Common myeloid progenitor, CD34-positive (primary cell): ENCODE results near the gene MRPL1.

Experiments
- CTCF ChIA-PET: fragments of 350-600 bp; sonication (Branson Sonifier 250); formaldehyde crosslinking; loops from one replicate; lab custom pipeline; 2021; ENCODE audit warnings: antibody characterized with exemption; lab: Charles Lee
- POLR2A ChIA-PET: fragments of 350-600 bp; sonication (Branson Sonifier 250); formaldehyde crosslinking; loops from one replicate; lab custom pipeline; 2021; ENCODE audit warnings: antibody characterized with exemption; lab: Charles Lee
- DNase-seq, 3 donors: peaks; one replicate each; pipeline versions ENCODE4 v3.0.0 to v3.0.0-alpha.2; 2013
- H3K27ac ChIP-seq, 2 experiments: 1 replicate in 1 of 2; 2 replicates in 1 of 2; pipeline ENCODE4 v1.7.0; 2013; ENCODE audit warnings: inconsistent platforms in 2 of 2, low read length in 2 of 2, mild to moderate bottlenecking in 2 of 2, low read depth in 1 of 2, moderate library complexity in 1 of 2; ENCODE audit not compliant: severe bottlenecking in 2 of 2, insufficient read depth in 1 of 2, poor library complexity in 1 of 2
- H3K27me3 ChIP-seq, 5 experiments: replicated peaks in 2 of 5; 1 replicate in 3 of 5; 2 replicates in 2 of 5; pipeline versions ENCODE4 v1.6.1 to v1.7.0; 2013; ENCODE audit warnings: low read length in 4 of 5, mild to moderate bottlenecking in 2 of 5, moderate library complexity in 2 of 5, inconsistent platforms in 1 of 5; ENCODE audit not compliant: insufficient read depth in 5 of 5, control insufficient read depth in 4 of 5
- H3K36me3 ChIP-seq, 4 experiments: 1 replicate in 2 of 4; 2 replicates in 2 of 4; pipeline versions ENCODE4 v1.6.1 to v1.7.0; 2013; ENCODE audit warnings: low read length in 3 of 4, control low read depth in 1 of 4, mild to moderate bottlenecking in 1 of 4; ENCODE audit not compliant: control insufficient read depth in 4 of 4, insufficient read depth in 4 of 4
- H3K4me1 ChIP-seq, 4 experiments: 1 replicate in 3 of 4; 2 replicates in 1 of 4; pipeline versions ENCODE4 v1.6.1 to v1.7.1; 2013; ENCODE audit warnings: low read length in 3 of 4, mild to moderate bottlenecking in 3 of 4, control low read depth in 1 of 4, inconsistent platforms in 1 of 4, moderate library complexity in 1 of 4; ENCODE audit not compliant: control insufficient read depth in 4 of 4, insufficient read depth in 4 of 4; ENCODE audit errors: control extremely low read depth in 1 of 4
- H3K4me3 ChIP-seq, 7 experiments: 1 replicate in 4 of 7; 2 replicates in 3 of 7; pipeline versions ENCODE4 v1.5.1 to v1.7.0; 2013; ENCODE audit warnings: mild to moderate bottlenecking in 7 of 7, low read length in 6 of 7, moderate library complexity in 6 of 7, inconsistent platforms in 2 of 7, low read depth in 2 of 7, control low read depth in 1 of 7; ENCODE audit not compliant: insufficient read depth in 4 of 7, control insufficient read depth in 1 of 7; ENCODE audit errors: extremely low read depth in 1 of 7
- H3K9me3 ChIP-seq, 5 experiments: 1 replicate in 4 of 5; 2 replicates in 1 of 5; pipeline versions ENCODE4 v1.6.1 to v1.7.1; 2013; ENCODE audit warnings: low read length in 4 of 5, mild to moderate bottlenecking in 2 of 5, inconsistent platforms in 1 of 5, low read depth in 1 of 5, moderate library complexity in 1 of 5; ENCODE audit not compliant: control insufficient read depth in 4 of 5, insufficient read depth in 2 of 5; ENCODE audit errors: control extremely low read depth in 1 of 5
- WGBS: methylation state at CpG from one replicate; pipeline ENCODE4 v1.1.5; 2013; ENCODE audit not compliant: insufficient coverage; 5-methylcytosine and 5-hydroxymethylcytosine counted together

The MRPL1 gene

GRCh38 chr4:77826275-77826674 is 36.4 kb upstream of the MRPL1 start:
- H3K4me1 ChIP-seq: peaks cover 12 to 19% (median 13%) of the 10 kb centered on the region in 4 experiments
- CTCF ChIA-PET: interaction anchor here (0.8 to 1.0 kb wide), 2 partner anchors 9 to 17 kb away, joined by 3 read pairs; no protein-coding TSS in a partner anchor
- no peaks in the 10 kb centered on the region for H3K27me3 ChIP-seq
- POLR2A ChIA-PET: no interaction called here
- no peak for DNase-seq
- H3K4me3 ChIP-seq: no peak overlapping the region
- H3K27ac ChIP-seq: no peak overlapping the region
- H3K36me3 ChIP-seq: no peaks in the 10 kb centered on the region
- 91% methylated on average over 6 of the region's 6 CpGs for WGBS
- no peaks in the 10 kb centered on the region for H3K9me3 ChIP-seq

DNA sequence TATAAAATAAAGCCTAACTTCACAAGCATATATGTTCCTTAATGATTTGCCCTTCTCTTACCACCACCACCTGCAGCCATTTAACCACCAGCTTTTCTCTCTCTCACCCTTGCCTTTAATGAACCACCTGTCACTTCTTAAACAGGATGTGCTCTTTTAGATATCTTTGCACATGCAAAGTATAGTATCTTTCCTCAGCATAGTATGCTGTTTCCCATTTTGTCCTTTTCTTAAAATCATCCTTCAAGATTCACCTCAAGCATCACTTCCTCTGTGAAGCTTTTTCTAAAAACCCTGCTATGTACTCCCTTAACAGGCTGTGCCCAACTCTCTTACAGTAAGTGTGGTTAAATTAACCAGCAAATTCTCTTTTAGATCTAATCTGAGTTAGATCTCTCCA is 35.3 kb upstream of the MRPL1 start:
- Histone ChIP-seq H3K27me3 (no peaks in the 10 kb centered on the region), H3K36me3 (no peaks in the 10 kb centered on the region), H3K9me3 (no peaks in the 10 kb centered on the region), H3K4me1 (peaks cover 4 to 8% (median 5%) of the 10 kb centered on the region in 4 experiments), H3K27ac (no peak overlapping the region), H3K4me3 (no peak overlapping the region)
- DNase-seq: peak in 2 of 3 donors; percentile 19 to 42
- CTCF ChIA-PET: interaction anchor here (1.0 to 1.6 kb wide), 3 partner anchors 13 to 28 kb away, joined by 3 to 4 read pairs (median 4); no protein-coding TSS in a partner anchor
- POLR2A ChIA-PET: no interaction called here

DNA sequence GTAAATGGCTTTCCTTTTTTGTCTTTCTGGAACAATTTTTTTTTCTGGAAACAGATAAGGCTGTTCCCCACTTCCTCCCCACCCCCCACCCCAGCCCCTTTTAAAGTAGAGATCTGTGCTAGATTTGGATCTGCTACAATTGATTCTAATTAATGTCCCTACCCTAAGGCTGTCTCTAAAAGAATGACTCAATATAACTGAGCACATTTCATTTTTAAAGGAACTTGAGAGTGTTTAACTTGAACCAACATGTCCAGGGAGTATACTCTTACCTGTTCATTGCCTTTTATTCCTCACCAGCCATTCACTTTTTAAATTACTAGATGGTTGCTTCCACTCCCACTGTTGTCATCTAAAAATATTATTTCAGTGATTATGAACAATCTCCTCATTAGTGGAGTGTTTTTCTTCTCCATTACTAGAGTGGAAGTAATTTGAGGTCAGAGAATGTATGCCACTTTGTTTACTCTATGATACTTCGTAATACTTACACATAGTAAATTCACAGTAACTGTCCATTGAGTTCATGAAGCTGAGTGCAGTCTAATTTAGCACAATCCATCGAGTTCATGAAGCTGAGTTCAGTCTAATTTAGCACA is 29.4 kb upstream of the MRPL1 start:
- Histone ChIP-seq H3K27me3 (no peaks in the 10 kb centered on the region), H3K36me3 (no peaks in the 10 kb centered on the region), H3K4me3 (no peak overlapping the region), H3K9me3 (no peaks in the 10 kb centered on the region), H3K4me1 (no peaks in the 10 kb centered on the region), H3K27ac (no peak overlapping the region)
- ChIA-PET CTCF (interaction anchor here (1.4 kb wide), 1 partner anchor 15 kb away, joined by 4 read pairs; no protein-coding TSS in a partner anchor), POLR2A (no interaction called here)
- DNase-seq: no peak
- no CpG with 5 or more reads among the region's 2 CpGs for WGBS

- POLR2A ChIA-PET: no interaction called here
- Histone ChIP-seq H3K4me1 (no peaks in the 10 kb centered on the region), H3K4me3 (no peak overlapping the region), H3K27me3 (no peaks in the 10 kb centered on the region), H3K36me3 (no peaks in the 10 kb centered on the region), H3K27ac (no peak overlapping the region), H3K9me3 (no peaks in the 10 kb centered on the region)
- CTCF ChIA-PET: interaction anchor here (1.3 kb wide), 1 partner anchor 8 kb away, joined by 3 read pairs; no protein-coding TSS in a partner anchor
- WGBS: 100% methylated on average over 1 of the region's 4 CpGs
- no peak for DNase-seq
Observed at GRCh38 chr4:77834403-77834802, 28.2 kb upstream of the MRPL1 start.

- DNase-seq: no peak
- ChIA-PET CTCF (interaction anchor here (1.0 to 2.4 kb wide), 3 partner anchors 12 to 17 kb away, joined by 3 to 10 read pairs (median 3); no protein-coding TSS in a partner anchor), POLR2A (no interaction called here)
- H3K9me3 ChIP-seq: no peaks in the 10 kb centered on the region
- no peaks in the 10 kb centered on the region for H3K27me3 ChIP-seq
- no peak overlapping the region for H3K4me3 ChIP-seq
- H3K27ac ChIP-seq: no peak overlapping the region
- no peaks in the 10 kb centered on the region for H3K4me1 ChIP-seq
- H3K36me3 ChIP-seq: no peaks in the 10 kb centered on the region
- 100% methylated on average over 1 of the region's 1 CpG for WGBS
Observed at GRCh38 chr4:77843628-77844027, 19.0 kb upstream of the MRPL1 start.

GRCh38 chr4:77844363-77844762 is 18.3 kb upstream of the MRPL1 start:
- WGBS: 100% methylated on average over 1 of the region's 1 CpG
- no peak for DNase-seq
- Histone ChIP-seq H3K9me3 (no peaks in the 10 kb centered on the region), H3K4me3 (no peak overlapping the region), H3K27ac (no peak overlapping the region), H3K36me3 (no peaks in the 10 kb centered on the region), H3K4me1 (no peaks in the 10 kb centered on the region), H3K27me3 (no peaks in the 10 kb centered on the region)
- CTCF ChIA-PET: interaction anchor here (1.0 to 2.4 kb wide), 4 partner anchors 12 to 18 kb away, joined by 3 to 10 read pairs (median 3); no protein-coding TSS in a partner anchor
- POLR2A ChIA-PET: no interaction called here

DNA sequence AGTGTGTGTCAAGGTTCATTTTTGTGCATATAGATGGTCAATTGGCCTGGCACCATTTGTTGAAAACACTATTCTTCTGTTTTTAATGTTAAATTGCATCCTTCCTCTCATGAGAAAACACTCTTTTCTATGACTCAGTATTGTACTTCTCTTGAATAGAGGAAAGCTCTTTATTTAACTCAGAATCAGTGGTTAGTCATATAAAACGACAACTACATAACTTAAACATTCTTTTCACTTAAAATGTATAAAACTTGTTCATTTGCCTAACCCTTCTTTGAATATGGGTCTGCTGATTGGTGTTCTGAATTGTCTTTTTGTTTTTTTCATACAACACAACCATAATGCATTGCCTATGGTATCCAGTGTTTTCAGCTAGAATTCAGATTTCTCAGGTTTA is 17.2 kb upstream of the MRPL1 start:
- ChIA-PET CTCF (interaction anchor here (2.4 kb wide), 1 partner anchor 11 kb away, joined by 10 read pairs; no protein-coding TSS in a partner anchor), POLR2A (no interaction called here)
- no peaks in the 10 kb centered on the region for H3K4me1 ChIP-seq
- H3K4me3 ChIP-seq: no peak overlapping the region
- no peak overlapping the region for H3K27ac ChIP-seq
- DNase-seq: no peak
- no peaks in the 10 kb centered on the region for H3K36me3 ChIP-seq
- no peaks in the 10 kb centered on the region for H3K9me3 ChIP-seq
- H3K27me3 ChIP-seq: no peaks in the 10 kb centered on the region
- WGBS: no CpG with 5 or more reads among the region's 1 CpG
